Astrocyte of the spinal cord (primary cell): Measurements from ENCODE around the gene PLXNA2.

Source experiments
- DNase-seq: peaks from one replicate; pipeline ENCODE4 v3.0.0; 2011; ENCODE audit warnings: low read depth, low spot score
- H3K4me3 ChIP-seq: 2 replicates; pipeline ENCODE4 v1.5.1; 2011; ENCODE audit warnings: low read depth, mild to moderate bottlenecking, low read length, moderate library complexity
- CTCF ChIP-seq: IDR thresholded peaks from 2 replicates; pipeline ENCODE4 v1.5.1; 2012; ENCODE audit warnings: low read depth, mild to moderate bottlenecking, low read length, inconsistent platforms
- in situ Hi-C: cut with HindIII; loops from 2 replicates; pipeline ENCODE4 v1.10.0; 2017; ENCODE audit warnings: low sequenced_read_pairs

PLXNA2 gene

GRCh38 chr1:208216062-208216461, 28.1 kb downstream of the PLXNA2 start:
- no peak for TF ChIP-seq CTCF
- H3K4me3 ChIP-seq, result no peak overlapping the region
- no peak for DNase-seq
- in situ Hi-C loops, result no loop called here

GRCh38 chr1:208215393-208215792, 28.8 kb downstream of the PLXNA2 start:
- no peak for TF ChIP-seq CTCF
- H3K4me3 ChIP-seq, result no peak overlapping the region
- in situ Hi-C loops, result no loop called here
- DNase-seq, result no peak

GRCh38 chr1:208213786-208214185, 30.4 kb downstream of the PLXNA2 start:
- TF ChIP-seq CTCF, result no peak
- in situ Hi-C loops, result no loop called here
- no peak overlapping the region for H3K4me3 ChIP-seq
- DNase-seq, result no peak

- in situ Hi-C loops, result no loop called here
- no peak overlapping the region for H3K4me3 ChIP-seq
- DNase-seq, result no peak
- TF ChIP-seq CTCF, result no peak
Measured at GRCh38 chr1:208212893-208213292, 31.3 kb downstream of the PLXNA2 start.

- no peak overlapping the region for H3K4me3 ChIP-seq
- TF ChIP-seq CTCF, result no peak
- no peak for DNase-seq
- in situ Hi-C loops, result no loop called here
Measured at GRCh38 chr1:208211921-208212843, 32.0 kb downstream of the PLXNA2 start.

GRCh38 chr1:208209896-208210589, 34.1 kb downstream of the PLXNA2 start:
- TF ChIP-seq CTCF, result no peak
- no peak for DNase-seq

More at GRCh38 chr1:208209896-208210589, 34.1 kb downstream of the PLXNA2 start:
- H3K4me3 ChIP-seq, result no peak overlapping the region
- in situ Hi-C loops, result no loop called here
